Activated naive CD4-positive, alpha-beta T cell (primary cell): ENCODE results near the gene AUTS2.
"Not testable (repeated sequence)": the region's sequence is repeated elsewhere in the genome, so short reads cannot be mapped to it uniquely, and the experiment has no call there.

ENCODE experiments used
- DNase-seq, 4 experiments: peaks; one replicate each; lab custom pipeline; 2025; lab: John Stamatoyannopoulos, UW

The AUTS2 gene

DNA sequence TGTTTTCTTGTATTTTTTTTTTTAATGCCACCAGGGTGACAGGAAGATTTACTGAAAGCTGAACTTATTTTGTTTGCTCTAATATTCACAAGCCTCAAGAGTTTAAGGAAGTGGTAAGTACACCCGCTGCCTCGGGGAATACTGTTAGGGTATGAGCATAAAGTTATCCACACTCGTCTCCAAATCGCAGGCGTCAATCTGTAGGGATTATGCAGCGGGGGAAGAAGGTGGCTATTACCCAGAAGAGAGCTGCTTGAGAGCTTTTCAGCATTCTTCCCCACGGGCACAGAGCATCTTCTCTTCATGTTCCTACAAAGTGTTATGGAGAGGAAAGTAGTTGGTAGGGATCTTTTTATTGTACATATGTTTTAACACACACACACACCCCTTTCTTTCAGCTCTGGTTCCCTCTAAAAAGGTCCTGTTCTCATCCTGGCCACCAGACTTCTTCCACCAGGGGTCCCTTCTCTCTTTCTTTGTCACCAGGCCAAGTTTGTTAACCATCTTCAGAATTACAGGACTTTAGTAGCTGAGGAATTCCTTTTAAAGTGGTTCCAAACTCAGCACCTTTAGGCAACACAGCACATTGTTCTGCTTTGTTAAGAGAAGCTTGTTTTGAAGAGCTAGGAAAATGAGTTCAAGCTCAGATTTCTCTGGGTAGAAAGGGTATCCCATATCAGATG is 1122.1 kb downstream of the AUTS2 start:
- DNase-seq: no peak

GRCh38 chr7:70721500-70721899 is 1123.2 kb downstream of the AUTS2 start:
- DNase-seq: no peak

DNA sequence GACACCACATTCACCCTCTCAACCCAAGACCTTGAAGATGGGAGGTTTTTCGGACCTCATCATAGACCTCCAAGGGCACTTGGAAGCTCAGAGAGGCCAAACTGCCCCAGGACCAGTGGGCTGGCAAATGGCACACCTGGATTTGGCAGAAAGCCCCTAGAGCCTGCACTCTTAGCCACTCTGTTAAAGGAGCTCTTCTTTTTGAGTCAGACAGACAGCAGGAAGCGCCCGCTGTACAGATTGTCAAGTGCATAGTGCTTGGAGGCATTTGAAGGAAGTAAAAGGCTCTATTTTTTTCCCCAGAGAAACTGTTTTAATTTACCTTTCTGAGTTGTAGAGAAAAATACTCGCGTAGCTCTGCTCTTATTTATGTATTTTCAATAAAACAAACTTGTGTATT is 1125.1 kb downstream of the AUTS2 start:
- DNase-seq: no peak

GRCh38 chr7:70725448-70725847 is 1127.2 kb downstream of the AUTS2 start:
- DNase-seq: no peak

DNA sequence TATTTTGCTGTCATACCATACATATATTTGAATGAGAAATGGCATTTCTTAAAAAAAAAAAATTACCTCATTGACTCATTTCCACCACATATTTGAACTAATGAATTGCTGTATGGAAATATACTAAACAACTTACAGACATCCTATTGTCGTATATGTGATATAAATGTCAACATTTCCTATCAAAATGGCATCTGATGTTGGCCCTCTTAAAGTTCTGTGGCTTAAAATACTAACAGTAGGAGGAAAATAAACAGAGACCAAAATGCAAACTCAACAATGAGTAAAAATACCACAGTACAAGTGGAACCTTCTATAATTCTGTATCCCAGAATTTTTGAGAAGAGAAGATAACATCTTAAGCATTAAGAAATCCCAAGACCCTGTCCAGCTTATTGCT is 1128.0 kb downstream of the AUTS2 start:
- no peak for DNase-seq

- no peak for DNase-seq
Observed at GRCh38 chr7:70726951-70727378, 1128.7 kb downstream of the AUTS2 start.

GRCh38 chr7:70727861-70728260 is 1129.6 kb downstream of the AUTS2 start:
- no peak for DNase-seq

DNA sequence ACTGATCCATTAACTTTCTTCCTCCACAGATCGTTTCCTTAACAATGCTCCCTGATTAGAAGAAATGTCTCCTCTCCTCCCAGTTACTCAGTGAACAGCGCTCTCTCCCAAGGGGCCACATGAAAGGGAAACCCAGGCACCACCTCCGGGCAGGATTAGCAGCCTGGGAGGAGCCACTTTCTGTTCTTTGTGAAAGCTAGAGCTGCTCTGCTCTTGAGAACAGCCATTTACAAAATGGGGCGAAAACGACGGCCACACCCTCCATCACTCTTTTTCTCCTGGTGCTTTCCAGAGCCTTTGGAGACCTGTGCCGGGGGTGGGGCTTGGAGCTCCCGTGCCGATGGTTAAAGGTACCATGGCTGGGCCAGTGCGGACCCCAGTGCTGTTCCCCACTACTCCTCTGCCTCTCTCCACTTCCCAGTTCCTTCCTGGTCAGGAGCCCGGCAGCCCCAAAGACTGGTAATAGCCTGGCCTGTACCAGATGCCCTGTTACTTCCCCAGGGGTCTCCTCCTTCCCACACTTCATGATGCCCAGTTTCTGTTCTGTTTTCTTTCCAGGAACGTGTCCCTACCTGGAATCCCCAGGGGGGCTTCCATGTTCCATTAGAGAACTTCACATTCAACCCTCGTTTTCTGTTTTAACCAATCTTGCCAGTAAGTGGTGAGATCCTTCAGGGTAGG is 1130.7 kb downstream of the AUTS2 start:
- no peak for DNase-seq

GRCh38 chr7:70729553-70730157 is 1131.4 kb downstream of the AUTS2 start:
- not testable (repeated sequence) for DNase-seq

DNA sequence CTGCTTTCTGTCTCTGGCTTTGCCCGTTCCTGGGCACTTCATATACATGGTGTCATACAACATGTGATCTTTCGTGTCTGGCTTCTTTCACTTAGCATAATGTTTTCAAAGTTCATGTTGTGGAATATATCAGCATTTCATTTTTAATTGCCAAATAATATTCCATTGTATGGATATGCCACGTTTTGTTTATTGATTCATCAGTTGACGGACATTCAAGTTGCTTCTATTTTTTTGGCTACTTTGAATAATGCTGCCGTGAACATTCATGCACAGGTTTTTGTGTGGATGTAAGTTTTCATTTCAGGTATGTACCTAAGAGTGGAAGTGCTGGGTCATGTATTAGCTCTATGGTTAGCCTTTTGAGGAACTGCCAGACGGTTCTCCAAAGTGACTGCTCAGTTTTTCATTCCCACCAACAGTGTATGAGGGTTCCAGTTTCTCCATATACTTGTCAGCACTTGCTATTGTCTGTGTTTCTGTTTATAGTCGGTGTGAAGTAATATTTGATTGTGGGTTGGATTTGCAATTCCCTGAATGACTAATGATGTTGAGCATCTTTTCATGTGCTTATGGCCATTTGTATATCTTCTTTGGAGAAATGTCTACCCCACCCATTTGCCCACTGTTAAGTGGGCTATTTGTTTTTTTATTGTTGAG is 1132.3 kb downstream of the AUTS2 start:
- no peak for DNase-seq

DNA sequence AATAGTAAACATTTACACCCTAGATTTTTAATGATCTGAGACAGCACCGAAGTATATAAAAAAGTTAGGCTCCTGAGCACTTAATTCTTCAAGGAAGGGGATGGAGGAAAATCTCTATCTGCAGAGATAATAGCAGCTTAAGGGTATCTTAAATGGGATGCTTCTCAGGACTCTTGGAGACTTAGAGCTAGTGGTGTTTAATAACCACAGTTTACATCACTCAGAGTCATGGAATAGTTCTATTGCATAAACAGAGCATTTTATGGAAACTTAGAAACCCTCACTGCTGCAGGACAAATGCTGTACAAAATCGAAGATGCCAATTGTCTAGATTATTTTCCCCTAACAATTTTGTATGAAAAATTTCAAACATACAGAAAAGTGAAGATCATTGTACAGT is 1134.8 kb downstream of the AUTS2 start:
- DNase-seq: no peak

- DNase-seq: no peak
Observed at GRCh38 chr7:70734411-70734810, 1136.1 kb downstream of the AUTS2 start.

GRCh38 chr7:70735313-70735712 is 1137.0 kb downstream of the AUTS2 start:
- DNase-seq: no peak

GRCh38 chr7:70736715-70737460 is 1138.6 kb downstream of the AUTS2 start:
- no peak for DNase-seq

DNA sequence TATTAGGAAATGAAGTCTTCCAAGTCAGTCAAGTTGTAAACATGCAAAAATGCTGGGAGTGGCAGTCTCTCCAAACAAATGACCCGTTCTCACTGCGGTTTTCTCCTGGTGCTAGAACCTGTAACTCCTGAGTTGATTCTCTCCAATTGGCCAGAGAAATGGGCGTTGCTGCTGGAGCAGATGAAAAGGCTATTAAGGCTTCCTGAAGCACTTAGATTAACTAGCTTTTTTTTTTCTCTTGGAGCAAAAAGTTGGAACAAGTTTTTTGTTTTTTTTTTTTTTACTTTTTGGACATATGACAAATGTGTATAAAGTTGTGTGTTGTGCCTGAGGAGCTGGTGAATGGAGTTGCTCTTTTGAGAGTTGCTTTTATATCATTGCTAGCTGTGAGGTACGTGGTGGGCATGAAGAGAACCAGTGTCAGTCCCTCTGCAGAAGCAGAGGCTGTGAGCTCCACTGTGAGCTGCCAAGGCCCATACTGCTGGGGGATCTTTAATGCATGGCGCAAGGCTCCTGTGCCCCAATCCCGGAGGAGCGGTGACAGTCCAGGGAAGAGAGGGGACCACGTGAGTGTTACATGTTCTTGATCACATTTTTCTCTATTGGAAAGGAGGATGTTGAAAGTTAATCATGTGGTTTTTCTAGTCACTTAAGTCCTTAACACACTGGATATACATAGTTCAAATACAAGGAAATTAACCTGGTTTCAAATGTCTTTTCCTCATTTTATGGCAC is 1140.0 kb downstream of the AUTS2 start:
- DNase-seq: no peak

DNA sequence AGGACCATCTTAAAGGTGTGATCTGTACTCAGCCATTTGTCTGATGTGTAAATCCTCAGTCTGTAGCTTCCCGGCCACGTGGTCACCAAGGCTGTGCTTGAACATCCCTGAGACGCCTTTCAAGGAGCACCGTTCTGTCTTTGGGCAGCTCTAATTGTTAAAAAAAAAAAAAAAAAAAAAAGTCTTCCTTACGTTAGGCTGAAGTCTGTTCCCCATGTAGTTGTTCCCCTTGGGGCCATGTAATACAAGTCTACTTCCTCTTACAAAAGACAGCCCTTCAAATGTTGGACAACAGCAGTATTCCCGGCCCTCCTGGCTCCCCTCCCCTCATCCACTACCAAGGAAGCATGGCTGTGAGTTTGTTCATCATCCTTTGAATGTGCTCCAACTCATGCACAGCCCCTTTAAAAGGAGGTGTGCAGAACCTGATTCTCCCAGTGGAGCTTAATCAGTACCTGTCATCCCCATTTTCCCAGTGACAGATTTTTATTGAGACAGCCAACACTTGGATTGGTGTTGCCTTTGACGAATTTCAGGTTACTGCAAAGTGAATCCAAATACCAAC is 1141.5 kb downstream of the AUTS2 start:
- no peak for DNase-seq

DNA sequence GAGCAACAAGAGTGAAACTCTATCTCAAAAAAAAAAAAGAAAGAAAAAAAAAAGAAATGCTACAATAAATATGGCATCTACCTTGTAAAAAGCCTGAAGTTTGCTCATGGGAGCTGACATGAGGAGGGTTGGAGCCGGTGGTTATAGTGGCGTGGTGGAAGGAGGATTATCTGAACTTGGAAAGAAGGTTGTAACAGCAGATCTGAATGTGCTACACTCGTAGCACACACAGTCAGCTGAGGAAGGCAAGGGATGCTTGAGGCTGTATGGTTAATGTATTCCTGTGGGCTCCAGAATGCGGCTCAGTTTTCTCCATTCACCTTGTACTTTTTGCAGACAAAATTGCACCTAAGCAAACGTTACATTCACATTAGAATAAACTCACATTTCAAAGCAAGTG is 1143.4 kb downstream of the AUTS2 start:
- DNase-seq: no peak

DNA sequence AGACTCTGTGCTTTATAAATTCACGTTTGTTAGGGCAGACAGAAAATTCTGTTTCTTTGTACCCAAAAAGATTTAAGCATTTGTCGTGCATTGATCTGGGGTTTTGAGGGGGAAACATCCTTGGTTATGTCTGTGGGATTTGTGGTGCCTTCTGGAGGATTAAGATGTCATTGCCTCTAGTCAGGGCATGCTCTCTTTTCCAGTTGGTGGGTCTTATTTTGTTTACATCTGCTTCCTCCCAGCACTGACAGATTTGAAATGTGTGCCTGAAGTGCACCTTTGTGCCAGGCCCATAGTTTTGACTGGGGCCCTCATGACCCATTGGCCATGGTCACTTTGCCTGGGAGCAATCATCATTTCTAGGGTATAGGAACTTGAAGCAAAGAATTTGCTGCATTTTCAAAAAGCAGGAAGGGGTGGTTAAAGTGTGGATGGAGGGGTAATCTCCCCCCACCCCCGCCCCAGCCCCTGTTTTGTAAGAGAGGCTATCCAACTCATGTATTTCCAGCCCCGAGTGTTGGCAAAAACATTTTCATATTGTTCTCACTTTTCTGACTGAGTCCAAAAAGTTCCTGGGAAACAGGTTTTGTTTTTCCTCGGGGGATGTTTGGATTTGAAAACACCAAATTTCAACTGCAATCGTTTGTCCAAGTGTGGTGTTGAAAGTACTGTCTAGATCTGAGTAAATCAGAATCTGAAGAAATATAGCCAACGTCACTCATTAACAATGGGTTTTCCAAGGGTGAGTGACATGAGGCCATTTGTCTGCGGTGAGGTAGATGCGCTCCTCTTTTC is 1145.5 kb downstream of the AUTS2 start:
- no peak for DNase-seq

DNA sequence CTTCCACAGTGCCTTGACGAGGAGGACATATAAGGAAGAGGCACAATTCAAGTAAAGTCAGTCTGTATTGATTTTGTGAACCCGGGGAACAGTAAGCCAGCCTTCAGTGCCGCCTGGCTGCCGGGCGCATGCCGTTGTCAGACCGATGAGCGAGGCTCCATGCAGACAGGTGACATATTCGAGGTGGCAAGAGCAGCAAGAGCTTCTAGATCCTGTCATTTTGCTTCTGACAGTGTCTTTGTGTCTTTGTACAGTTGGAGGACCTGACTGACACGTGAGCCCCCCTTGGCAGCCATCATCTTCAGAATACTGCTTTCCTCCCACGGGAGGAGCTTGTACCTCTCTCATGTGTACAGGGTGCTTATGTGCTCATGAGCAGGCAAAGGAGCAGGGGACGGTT is 1146.2 kb downstream of the AUTS2 start:
- no peak for DNase-seq

DNA sequence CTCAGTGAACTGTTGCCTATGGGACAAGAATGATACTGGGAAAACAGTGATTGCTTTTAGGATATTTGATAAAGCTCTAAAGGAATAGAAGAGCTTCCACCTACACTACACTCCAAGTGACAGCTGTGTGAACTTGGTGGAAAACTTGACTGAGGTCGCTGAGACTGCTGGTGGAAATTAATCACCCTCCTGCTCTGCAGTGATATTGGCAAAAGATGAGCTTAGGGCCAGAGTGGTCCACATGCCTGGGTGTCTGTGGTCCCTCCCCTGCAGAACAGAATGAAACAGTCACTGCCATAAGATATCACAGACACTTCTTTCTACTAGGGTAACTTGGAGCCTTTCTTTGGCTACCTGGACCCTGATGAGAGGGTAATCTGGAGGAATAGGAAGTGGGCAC is 1151.6 kb downstream of the AUTS2 start:
- no peak for DNase-seq
